NCI-H2107 treated with DMSO at 0.1 percent for 48 hours (cell line): ENCODE measurements around the gene VPS39.

Experiments used
- DNase-seq: peaks from one replicate; lab custom pipeline; 2025; ENCODE audit not compliant: unreplicated experiment; lab: John Stamatoyannopoulos, UW

Gene VPS39

GRCh38 chr15:42131826-42132806 is 76.0 kb downstream of the VPS39 start:
- DNase-seq: peak; percentile 70

DNA sequence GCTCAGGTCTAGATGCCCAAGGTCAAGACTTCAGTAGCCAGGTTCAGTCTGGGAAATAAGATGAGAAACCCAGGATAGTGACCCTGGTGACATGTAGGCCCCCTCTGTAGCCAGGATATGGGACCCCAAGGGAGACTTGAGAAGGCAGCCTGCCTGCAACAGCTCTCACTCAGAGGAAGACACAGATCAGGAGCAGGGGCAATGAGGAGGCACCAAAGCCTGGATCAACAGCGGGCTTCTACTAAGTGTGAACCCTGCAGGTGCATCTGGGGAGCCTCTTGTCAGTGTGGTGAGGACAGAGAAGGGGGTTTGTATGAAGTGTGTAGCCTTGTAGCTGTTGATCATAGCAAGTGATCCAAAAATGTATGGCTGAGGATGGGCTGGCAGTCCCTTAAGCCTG is 77.1 kb downstream of the VPS39 start:
- no peak for DNase-seq

DNA sequence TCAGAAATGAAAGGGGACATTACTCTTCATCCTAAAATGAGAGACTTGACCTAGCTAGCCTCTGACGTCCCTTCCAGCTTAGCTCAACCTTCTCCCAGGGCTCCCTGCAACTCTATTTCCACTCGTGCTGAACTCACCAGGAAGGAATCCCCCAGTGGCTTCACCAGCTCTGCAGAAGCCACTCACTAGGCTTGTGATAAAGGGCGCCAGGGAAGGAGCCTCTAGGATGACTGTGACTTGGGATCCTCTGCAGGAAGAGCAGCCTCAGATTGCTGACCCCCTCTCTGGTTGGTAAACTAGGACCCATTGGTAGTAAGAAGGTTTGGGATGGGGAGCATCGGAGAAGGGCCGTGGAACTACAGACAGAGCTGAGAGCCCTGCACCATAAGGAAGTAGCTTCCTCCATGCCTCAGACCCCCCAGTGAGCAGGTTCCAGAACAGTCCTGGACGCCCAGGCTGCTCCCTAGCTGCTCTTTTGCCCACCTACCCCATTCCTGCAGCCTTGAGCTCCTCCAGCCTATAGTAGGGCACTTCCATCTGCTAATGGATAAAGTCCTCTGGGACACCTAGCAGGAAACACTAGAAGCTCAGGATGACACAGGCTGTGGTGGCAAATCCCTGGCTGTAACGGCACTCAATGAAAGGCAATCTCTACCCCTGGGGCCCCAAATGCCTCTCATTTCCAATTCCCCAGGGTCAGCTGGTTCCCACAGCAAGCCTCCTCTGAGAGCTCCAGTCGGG is 77.7 kb downstream of the VPS39 start:
- DNase-seq: peak; percentile 81

DNA sequence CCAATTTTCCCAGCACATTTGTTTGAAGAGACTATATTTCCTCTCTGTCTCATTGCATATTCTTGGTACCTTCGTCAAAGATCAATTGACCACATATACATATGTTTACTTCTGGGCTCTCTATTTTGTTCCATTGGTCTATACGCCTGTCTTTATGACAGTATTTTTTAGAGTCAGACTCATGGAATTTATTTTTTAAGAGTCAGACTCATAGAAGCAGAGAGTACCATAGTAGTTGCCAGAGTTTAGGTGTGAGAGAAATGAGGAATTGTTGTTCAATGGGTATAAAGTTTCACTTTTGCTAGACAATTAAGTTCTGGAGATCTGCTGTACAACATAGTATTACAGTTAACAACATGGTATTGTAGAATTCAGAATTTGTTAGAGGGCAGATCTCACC is 78.7 kb downstream of the VPS39 start:
- DNase-seq: no peak

DNA sequence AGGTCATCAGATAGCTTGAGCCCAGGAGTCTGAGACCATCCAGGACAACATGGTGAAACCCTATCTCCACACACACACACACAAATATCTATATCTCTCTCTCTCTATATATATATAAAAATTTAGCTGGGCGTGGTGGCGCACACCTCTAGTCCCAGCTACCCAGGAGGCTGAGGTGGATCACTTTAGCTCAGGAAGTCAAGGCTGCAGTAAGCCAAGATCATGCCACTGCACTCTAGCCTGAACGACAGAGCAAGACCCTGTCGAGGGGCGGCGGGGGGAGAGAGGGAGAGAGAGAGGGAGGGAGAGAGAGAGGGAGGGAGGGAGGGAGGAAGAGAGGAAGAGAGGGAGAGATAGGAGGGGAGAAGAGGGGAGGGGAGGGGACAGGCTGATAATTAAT is 79.6 kb downstream of the VPS39 start:
- no peak for DNase-seq

DNA sequence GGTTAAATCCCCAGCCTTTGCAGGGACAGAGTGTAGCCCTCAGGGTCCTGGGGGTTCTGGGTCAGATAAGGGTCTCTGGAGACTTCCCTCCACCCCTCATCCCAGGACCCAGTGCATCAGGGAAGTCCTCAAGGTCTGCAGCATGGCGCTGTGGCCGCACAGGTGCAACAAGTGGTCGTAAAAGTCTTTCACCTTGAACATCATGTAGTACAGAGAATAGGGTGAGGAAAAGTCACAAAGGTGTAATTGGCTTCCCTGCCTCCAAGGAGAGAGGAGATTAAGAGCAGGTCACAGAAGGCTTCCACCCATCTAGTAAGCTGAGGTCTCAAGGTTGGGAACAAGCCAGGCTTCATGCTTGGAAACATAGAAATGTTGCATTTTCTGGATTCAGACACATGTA is 84.6 kb downstream of the VPS39 start:
- DNase-seq: no peak

DNA sequence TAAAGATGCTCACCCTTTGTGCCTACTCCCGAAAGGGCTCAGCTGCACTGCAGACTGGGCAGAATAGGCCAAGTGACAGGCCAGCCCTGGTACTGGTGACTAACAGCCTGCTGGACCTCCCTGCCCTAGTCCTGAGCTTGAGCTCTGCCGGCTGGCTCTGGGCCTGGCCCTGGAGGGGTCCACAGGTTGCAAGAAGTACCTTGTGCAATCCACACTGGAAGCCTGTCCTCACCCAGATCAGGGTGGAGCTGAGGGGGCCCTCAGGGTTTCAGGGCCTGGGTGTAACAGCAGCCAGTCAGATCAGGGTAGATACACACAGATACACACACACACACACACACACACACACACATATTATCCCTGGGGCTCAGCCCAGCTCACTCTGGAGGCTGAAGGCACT is 86.4 kb downstream of the VPS39 start:
- DNase-seq: no peak

DNA sequence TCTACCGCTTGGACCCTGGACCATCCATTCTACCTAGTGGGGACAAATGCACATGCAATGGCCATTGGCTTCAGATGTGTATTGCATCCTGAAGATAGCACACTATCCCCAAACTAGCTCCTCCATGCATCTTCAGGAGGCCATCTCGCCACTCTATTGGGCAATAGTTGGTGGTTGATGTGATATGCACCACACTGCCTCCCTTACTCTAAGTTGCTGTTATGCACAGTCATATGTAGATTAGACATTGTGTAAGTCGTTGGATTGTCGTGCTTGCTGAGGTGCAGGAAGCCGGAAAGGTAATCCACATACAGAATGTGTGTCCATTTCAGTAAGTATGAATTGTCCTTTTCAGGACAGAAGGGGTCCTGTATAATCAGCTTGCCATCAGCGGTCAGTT is 87.1 kb downstream of the VPS39 start:
- no peak for DNase-seq

DNA sequence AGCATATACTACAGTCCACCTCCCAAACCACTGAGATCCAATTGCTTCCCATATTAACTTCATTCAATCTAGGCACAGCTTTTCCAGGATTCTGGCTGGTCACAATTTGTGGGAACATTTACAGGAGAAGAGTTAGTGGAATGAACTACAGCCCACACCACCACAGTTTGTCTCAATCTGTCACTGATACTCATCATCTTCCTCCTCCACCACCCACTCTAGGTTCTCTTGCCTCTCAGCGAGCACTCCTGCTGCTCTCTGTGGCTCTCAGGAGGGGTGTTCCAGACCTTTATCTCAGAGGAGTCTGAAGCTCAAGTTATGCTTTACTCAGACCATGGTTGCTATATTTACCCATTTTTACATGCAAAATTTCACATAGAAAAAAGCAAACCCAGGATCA is 87.8 kb downstream of the VPS39 start:
- DNase-seq: no peak

GRCh38 chr15:42119446-42119760 is 88.7 kb downstream of the VPS39 start:
- DNase-seq: peak; percentile 21

GRCh38 chr15:42118650-42119445 is 89.3 kb downstream of the VPS39 start:
- peak; percentile 21 for DNase-seq

- DNase-seq: no peak
Observed at GRCh38 chr15:42111924-42112323, 96.2 kb downstream of the VPS39 start.

DNA sequence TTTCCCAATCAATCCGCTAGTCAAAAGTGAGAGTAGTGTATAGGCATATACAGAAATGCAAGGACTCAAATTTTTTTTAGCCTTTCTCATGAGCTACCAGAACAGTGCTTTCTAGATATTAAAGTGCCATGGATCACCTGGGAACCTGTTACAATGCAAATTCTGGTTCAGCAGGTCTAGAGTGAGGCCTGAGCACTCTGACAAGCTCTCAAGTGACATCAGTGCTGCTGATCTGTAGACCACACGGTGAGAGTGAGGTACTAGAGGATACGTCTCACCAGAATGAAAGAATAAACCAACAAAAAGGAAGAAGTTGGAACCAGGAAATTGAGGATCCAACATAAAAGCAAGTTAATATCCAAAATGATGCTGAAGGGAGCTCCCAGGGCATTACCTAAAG is 97.7 kb downstream of the VPS39 start:
- DNase-seq: peak; percentile 3

GRCh38 chr15:42108806-42109205 is 99.3 kb downstream of the VPS39 start:
- no peak for DNase-seq
